SIG-M5 (cell line): ENCODE measurements around the gene UHRF2.
"Not testable (repeated sequence)": the region's sequence is repeated elsewhere in the genome, so short reads cannot be mapped to it uniquely, and the experiment has no call there.

Experiments
- DNase-seq: peaks from one replicate; lab custom pipeline; 2025; lab: John Stamatoyannopoulos, UW

Gene UHRF2

GRCh38 chr9:6488395-6488794 is 75.4 kb downstream of the UHRF2 start:
- no peak for DNase-seq

DNA sequence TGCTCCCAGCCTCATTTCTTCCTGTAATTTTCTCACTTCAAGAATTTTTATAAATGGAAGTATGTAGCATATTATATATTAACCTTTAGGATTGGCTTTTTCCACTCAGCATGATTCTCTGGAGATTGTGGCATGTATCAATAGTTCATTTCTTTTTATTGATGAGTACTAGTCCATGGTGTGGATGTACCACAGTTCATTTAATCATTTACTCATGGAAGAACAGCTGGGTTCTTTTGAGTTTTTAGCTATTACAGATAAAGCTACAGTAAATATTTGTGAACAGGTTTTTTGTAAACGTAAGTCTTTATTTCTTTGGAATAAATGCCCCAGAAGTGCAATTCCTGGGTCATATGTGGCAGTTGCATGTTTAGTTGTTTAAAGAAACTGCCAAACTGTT is 76.1 kb downstream of the UHRF2 start:
- DNase-seq: no peak

DNA sequence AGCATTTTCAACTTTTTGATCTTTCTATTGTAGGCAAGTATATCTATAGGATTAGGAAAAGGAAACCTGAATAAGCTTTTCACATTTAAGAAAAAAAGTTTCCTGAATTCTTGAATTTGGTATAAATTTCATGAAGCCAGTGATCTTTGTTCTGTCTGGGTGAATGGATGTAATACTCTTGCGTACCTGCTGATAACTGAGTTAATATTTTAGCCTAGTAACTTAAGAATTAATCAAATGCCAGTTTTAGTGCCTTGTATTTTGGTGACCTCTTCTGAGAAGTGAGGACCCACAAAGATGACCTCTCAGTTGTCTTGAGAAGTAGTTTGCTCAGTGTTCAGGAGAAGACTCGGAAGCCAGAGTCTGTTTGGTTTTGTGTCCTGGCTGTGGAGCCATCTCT is 77.9 kb downstream of the UHRF2 start:
- DNase-seq: no peak

DNA sequence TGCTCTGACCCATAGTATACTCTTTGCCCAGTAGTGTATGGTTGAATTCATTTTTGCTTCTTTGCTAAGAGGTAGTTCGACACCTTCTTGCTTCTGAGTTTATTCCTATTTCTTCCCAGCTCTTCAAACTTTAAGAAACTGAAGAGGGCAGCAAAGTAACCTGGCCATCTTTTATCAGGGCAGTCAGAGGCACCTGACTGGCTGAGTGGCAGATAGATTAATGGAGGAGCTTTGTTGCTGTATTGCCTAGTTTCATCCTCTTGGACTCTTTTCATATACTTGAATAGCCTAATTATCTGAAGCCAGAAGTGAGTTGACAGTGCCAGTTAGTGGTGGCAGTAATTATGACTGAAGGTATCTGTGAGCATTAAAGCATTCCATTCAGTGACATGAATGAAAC is 82.5 kb downstream of the UHRF2 start:
- DNase-seq: no peak

DNA sequence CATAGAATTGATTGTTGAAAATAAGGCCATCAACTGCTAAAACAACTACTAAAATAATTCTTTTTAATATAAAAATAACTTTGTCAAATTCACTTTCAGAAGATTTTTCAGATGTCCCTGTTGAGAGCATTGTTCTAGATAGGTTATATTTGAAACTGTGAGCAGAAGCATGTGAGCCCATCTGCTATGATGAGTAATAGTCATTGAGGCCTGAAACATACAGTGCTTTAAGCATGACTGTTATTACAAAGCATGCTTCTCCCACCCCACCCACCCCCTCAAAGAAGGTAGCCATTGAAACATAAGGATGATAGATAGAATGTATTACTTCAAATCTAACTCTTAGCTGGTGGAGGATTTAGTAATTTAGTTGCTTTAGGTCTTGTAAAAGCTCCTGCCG is 86.0 kb downstream of the UHRF2 start:
- no peak for DNase-seq

DNA sequence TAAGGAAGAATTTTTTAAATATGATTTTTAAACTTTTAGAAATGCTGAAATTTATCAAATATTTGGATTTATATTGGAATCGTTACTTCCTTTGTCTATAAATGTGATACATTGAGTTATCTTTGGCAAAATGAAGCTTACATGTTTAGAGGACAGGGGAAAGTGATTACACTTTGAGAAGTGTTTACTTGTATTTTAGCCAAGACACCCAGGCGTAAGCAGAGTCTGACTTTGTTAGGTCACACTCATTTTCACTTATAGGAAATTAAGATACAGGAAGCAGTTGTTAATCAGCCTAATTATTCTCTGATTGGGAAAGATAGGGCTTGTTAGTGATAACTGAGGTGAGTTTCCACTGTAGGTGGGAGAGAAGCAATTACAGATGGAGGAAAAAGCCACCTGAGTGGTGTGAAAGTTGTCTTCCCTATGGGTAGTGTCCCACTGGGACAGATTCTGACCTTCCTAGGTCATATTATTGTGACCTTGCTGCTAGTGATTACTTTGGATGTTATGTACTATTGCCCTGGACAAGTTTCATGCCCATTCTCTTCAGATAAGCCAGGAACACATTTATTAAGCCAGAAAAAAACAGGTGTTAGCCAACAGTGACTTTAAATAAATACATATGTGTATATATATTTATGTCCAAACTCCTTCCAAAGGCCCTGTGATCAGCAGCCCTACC is 88.7 kb downstream of the UHRF2 start:
- no peak for DNase-seq

DNA sequence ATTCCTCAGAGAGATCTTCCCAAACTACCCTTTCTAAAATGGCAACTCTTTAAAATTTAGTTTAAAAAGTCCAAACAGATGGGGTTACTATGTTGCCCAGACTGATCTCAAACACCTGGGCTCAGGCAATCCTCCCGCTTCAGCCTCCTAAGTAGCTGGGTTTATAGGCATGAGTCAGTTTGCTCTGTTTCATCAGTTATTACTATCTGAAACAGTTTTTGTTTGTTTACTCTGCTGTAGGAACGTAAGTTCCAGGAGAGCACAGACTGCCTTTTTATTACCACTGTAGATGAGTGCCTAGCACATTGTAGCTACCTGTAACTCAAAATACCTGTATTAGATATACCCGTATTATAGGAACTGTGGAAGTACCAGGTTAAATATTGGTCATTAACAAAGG is 89.4 kb downstream of the UHRF2 start:
- no peak for DNase-seq

- no peak for DNase-seq
These were observed 93.6 kb downstream of the UHRF2 start for GRCh38 chr9:6506571-6506970.

DNA sequence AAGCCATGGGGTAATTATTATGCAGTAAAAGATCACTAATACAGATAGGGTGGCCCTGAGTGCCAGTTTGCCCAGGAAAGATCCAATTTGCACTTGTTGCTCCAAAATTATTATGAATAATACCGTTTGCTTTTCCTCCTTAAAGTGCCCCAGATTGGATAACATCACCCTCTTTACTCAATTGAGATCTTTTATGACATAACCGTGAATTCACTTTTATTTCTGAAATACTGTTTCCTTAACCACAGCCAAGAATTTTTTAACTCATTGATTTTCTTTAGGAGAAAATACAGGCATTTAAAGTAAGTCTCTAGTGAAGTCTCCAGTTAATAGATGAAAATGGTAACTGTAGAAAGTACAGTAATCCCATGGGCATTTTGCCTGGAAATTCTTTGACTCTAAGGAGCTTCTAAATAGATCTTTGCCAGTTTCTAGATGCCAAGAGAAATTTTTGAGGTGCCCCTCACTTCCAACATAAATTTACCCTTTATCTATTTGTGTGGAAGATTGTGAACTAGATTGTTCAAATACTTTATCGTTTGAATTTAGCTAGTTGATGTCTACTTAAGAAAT is 99.2 kb downstream of the UHRF2 start:
- no peak for DNase-seq

DNA sequence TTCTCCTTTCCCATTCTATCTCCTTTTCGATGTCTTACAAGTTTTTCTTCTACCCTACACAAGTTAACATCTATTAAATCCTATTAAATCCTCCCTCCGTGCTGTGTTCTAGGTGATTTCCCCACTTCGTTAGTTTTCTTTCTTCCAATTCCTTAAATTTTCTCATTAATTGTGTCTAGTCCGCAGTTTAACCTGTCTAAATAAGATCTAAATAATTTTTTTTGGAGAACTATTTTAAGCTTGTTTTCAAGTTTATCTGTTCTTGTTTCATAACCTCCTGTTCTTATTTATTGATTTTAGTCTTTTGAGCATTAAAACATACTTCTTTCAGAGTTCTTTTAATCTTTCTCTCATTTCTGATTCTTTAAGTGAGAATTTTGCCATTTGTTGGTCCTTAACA is 109.3 kb downstream of the UHRF2 start:
- no peak for DNase-seq

GRCh38 chr9:6525326-6526045 is 112.5 kb downstream of the UHRF2 start:
- no peak for DNase-seq

DNA sequence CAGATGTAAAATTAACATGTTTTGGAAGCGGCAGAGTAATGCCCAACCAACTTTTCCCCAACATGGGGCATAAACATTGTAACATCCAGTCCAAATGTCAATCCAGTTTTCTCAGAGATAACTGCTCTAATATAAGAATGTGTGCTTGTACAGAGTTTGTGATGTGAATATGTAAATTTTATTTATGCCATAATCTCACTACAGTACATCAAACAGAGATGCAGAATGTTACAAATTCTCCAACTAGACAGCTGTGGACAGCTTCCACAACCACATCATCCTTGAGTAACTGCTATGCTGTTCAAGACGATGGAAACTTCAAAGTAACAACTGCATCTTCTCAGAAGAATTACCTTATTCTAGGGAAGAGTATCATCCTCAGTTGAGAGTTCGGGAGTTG is 122.6 kb downstream of the UHRF2 start:
- DNase-seq: no peak

DNA sequence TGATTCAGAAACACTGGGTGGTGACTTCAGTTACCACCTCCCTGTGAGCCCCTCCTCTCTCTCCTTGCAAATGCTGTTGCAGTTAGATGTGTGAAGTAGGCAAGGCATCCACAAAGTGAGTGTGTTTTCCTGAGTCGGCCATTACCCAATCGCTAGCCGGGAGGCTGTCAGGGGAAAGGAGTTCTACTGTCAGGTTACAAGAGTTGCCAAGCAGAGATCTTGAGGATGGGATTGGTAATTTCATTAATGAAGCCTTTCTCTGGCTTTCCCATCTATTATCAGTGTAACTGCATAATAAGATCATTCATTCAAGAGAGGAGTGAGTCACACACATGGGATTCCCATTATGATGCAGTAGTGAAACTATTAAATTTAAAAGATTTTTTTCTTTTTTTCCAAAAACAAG is 125.7 kb downstream of the UHRF2 start:
- no peak for DNase-seq

GRCh38 chr9:6542617-6543016 is 129.6 kb downstream of the UHRF2 start:
- DNase-seq: not testable (repeated sequence)

DNA sequence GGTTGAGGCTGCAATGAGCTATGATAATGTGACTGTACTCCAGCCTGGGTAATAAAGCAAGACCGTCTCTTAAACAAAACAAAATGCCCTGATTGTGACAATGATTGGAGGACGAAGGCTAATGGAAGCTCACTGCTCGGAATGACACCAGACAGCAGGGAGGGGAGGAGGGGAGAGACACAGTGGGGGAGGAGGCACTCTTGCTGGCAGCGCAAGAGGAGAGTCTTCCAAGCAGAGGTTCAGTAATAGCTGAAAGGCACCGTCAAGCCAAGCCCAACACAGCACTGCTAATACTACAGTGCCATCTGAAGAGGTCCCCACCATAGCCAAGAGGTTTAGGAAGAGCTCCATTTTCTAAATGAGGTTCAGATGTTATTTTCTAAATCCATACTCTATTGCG is 130.2 kb downstream of the UHRF2 start:
- no peak for DNase-seq

- no peak for DNase-seq
These were observed 132.2 kb downstream of the UHRF2 start for GRCh38 chr9:6545017-6545691.

DNA sequence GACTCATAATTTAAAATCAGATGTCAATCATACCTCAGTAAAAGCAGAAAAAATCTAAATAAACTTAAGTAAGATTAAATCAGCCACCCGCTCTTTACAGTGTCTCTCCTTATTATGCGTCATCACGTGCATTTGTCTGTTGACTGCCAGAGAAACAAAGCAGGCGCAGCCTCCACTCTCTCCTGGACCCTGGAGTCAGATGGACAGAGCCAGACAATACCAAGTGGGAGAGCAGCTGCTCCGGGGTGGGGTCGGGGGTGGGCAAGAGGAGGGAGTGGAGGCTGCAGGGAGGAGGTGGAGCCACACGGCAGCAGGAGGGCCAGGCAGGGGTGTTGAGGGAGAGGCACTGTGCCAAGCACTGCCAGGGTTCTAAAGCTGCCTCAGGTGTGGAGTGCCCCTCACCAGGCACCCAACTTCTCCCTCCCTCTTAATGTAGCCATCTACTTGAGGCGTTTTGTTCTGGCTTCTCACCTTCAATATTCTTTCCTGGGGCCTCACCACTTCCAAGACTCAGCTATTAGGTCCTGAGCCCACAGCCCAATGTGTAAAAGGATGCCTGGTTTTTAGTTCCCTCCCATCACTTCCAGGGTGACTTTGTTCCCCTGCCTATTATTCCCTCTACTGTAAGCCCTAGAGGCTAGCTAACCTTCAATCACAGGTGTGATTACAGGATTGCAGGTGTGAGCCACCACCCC is 136.3 kb downstream of the UHRF2 start:
- DNase-seq: no peak

GRCh38 chr9:6551136-6551535 is 138.1 kb downstream of the UHRF2 start:
- DNase-seq: no peak

DNA sequence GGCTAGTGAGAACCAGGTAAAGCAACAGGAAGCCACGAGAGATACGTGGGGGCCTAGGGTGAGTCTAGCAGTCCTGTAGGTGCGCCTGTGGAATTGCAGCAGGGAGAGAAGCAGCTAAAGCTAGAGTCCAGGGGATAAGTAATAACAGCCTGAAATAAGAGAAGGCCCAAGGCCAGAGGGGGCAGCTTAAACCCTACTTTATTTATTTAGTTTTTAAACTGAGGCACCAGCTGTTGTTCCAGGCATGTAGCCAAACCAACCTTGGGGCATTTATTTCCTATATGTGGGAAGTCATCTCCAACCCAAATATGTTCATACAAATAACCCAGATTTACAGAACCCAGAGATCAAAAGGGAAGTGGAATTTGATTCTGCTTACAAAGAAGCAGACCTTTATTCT is 139.0 kb downstream of the UHRF2 start:
- DNase-seq: no peak

- no peak for DNase-seq
These were observed 139.6 kb downstream of the UHRF2 start for GRCh38 chr9:6552498-6553121.

DNA sequence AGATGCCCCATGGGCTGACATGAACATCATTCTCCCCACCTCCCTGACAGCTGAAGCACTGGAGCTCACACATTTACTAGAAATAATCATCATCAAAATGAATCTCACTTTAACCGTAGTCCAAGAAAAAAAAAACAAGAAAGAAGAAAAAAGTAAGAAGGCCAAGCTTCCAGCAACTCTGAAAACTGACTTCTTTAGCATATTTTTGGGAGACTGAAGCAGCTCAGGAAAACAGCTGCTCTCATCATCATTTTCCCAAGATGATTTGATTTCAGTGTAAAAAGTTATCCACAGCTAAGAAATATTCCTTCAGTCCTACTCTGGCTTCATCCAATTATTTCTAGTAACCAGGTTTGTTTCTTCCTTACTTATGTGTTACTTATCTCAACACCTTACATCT is 140.9 kb downstream of the UHRF2 start:
- no peak for DNase-seq
